K562 (cell line): Measurements from ENCODE around the gene CREB3L1. TPM values are rescaled to one million over a fixed set of nuclear protein-coding genes. Genes with fewer than 3 reads are reported as not detected.
A peak's percentile ranks its signal among the peaks of the same experiment; 100 is the strongest.

Source experiments
- BACH1 ChIP-seq: fragments of 200-800 bp; sonication (Bioruptor generic); IDR thresholded peaks from 2 replicates; pipeline ENCODE4 v1.6.1; 2016; ENCODE audit warnings: missing genetic modification characterization, missing compliant biosample characterization
- CC2D1A ChIP-seq: fragments of 450-650 bp; IDR thresholded peaks from 2 replicates; pipeline ENCODE4 v1.6.1; 2017; ENCODE audit warnings: mild to moderate bottlenecking
- DPF2 ChIP-seq: fragments of 450-650 bp; IDR thresholded peaks from 2 replicates; pipeline ENCODE4 v1.6.1; 2016
- EGR1 ChIP-seq: fragments of 450-650 bp; conservative IDR thresholded peaks from 2 replicates; pipeline ENCODE4 v1.6.1; 2017; ENCODE audit warnings: mild to moderate bottlenecking
- EZH2 ChIP-seq: IDR thresholded peaks from 2 replicates; pipeline ENCODE4 v1.6.1; 2012; ENCODE audit warnings: low read depth, mild to moderate bottlenecking, inconsistent platforms, low read length, borderline replicate concordance
- HCFC1 ChIP-seq: IDR thresholded peaks from 2 replicates; pipeline ENCODE4 v1.6.1; 2012; ENCODE audit warnings: low read depth, low read length, improper control_type of control experiment
- HDAC2 ChIP-seq: fragments of 450-650 bp; IDR thresholded peaks from 2 replicates; pipeline ENCODE4 v1.6.1; 2016; ENCODE audit warnings: mild to moderate bottlenecking
- HEY1 ChIP-seq: fragments of 250-450 bp; sonication (Bioruptor Pico); IDR thresholded peaks from 2 replicates; pipeline ENCODE4 v1.5.0; 2020; ENCODE audit warnings: mild to moderate bottlenecking, moderate library complexity, borderline replicate concordance
- HNRNPL ChIP-seq: fragments of 200-400 bp; formaldehyde crosslinking; IDR thresholded peaks from 2 replicates; pipeline ENCODE4 v1.6.1; 2017; ENCODE audit warnings: low read depth, mild to moderate bottlenecking, low read length
- HNRNPLL ChIP-seq: fragments of 200-400 bp; formaldehyde crosslinking; IDR thresholded peaks from 2 replicates; pipeline ENCODE4 v1.6.1; 2017; ENCODE audit warnings: low read length, low read depth, mild to moderate bottlenecking; ENCODE audit not compliant: poor library complexity, severe bottlenecking
- JUND ChIP-seq, 2 experiments: IDR thresholded peaks; 2 replicates in 1 of 2; 3 replicates in 1 of 2; pipeline ENCODE4 v1.6.1; 2011; ENCODE audit warnings: borderline replicate concordance in 2 of 2, low read depth in 2 of 2, low read length in 2 of 2, improper control_type of control experiment in 1 of 2, missing biosample characterization in 1 of 2, missing genetic modification characterization in 1 of 2, missing genetic modification reagents in 1 of 2
- KAT2B ChIP-seq: IDR thresholded peaks from one replicate; pipeline ENCODE4 v1.6.1; 2012; ENCODE audit warnings: low read depth, mild to moderate bottlenecking, control low read depth, inconsistent platforms, low read length, moderate library complexity
- L3MBTL2 ChIP-seq: fragments of 450-650 bp; IDR thresholded peaks from 2 replicates; pipeline ENCODE4 v1.6.1; 2016; ENCODE audit warnings: mild to moderate bottlenecking, moderate library complexity
- MAX ChIP-seq: sonication (generic); formaldehyde crosslinking; IDR thresholded peaks from 2 replicates; pipeline ENCODE4 v1.9.0; 2022; ENCODE audit warnings: mild to moderate bottlenecking, missing genetic modification reagents
- NELFE ChIP-seq: IDR thresholded peaks from 2 replicates; pipeline ENCODE4 v1.6.1; 2011; ENCODE audit warnings: mild to moderate bottlenecking; ENCODE audit not compliant: insufficient read depth, insufficient read length
- NRF1 ChIP-seq, 2 experiments: fragments of 450-650 bp; IDR thresholded peaks in 1 of 2; conservative IDR thresholded peaks in 1 of 2; 2 replicates each; pipeline ENCODE4 v1.6.1; 2014; ENCODE audit warnings: mild to moderate bottlenecking in 2 of 2
- PCBP1 ChIP-seq: fragments of 200-400 bp; formaldehyde crosslinking; IDR thresholded peaks from 2 replicates; pipeline ENCODE4 v1.6.1; 2018; ENCODE audit warnings: mild to moderate bottlenecking, low read depth, low read length; ENCODE audit not compliant: poor library complexity, severe bottlenecking
- PHF21A ChIP-seq: fragments of 450-650 bp; IDR thresholded peaks from 2 replicates; pipeline ENCODE4 v1.6.1; 2017; ENCODE audit warnings: low read depth, borderline replicate concordance
- PHTF2 ChIP-seq: fragments of 250-450 bp; sonication (Bioruptor Pico); IDR thresholded peaks from 2 replicates; pipeline ENCODE4 v1.5.0; 2021; ENCODE audit warnings: mild to moderate bottlenecking
- RBM17 ChIP-seq: fragments of 200-400 bp; formaldehyde crosslinking; IDR thresholded peaks from 2 replicates; pipeline ENCODE4 v1.6.1; 2017; ENCODE audit warnings: low read depth, mild to moderate bottlenecking, low read length, borderline replicate concordance
- SIX5 ChIP-seq, 2 experiments: IDR thresholded peaks; 2 replicates each; pipeline ENCODE4 v1.6.1; 2011; ENCODE audit warnings: low read length in 2 of 2, borderline replicate concordance in 1 of 2, low read depth in 1 of 2, mild to moderate bottlenecking in 1 of 2, moderate library complexity in 1 of 2; ENCODE audit not compliant: insufficient read depth in 1 of 2
- SMAD4 ChIP-seq: fragments of 250-450 bp; sonication (Bioruptor Pico); conservative IDR thresholded peaks from 2 replicates; pipeline ENCODE4 v1.8.0; 2021; ENCODE audit warnings: inconsistent platforms, mild to moderate bottlenecking, moderate library complexity
- SMARCA5 ChIP-seq: fragments of 450-650 bp; IDR thresholded peaks from 2 replicates; pipeline ENCODE4 v1.6.1; 2016
- SMARCE1 ChIP-seq: fragments of 450-650 bp; IDR thresholded peaks from 2 replicates; pipeline ENCODE4 v1.7.1; 2016; ENCODE audit warnings: mild to moderate bottlenecking
- SPI1 ChIP-seq: IDR thresholded peaks from 2 replicates; pipeline ENCODE4 v1.6.1; 2011; ENCODE audit warnings: low read depth, low read length, control low read depth, borderline replicate concordance
- TAF1 ChIP-seq: IDR thresholded peaks from 2 replicates; pipeline ENCODE4 v1.6.1; 2011; ENCODE audit warnings: mild to moderate bottlenecking, low read length, moderate library complexity; ENCODE audit not compliant: insufficient read depth, control insufficient read depth, severe bottlenecking; ENCODE audit errors: extremely low read depth
- TCF3 ChIP-seq: sonication (generic); formaldehyde crosslinking; IDR thresholded peaks from 2 replicates; pipeline ENCODE4 v1.4.0; 2020; ENCODE audit warnings: mild to moderate bottlenecking, missing genetic modification reagents
- ZNF263 ChIP-seq: sonication (generic); formaldehyde crosslinking; IDR thresholded peaks from 2 replicates; pipeline ENCODE4 v1.8.0; 2022; ENCODE audit warnings: mild to moderate bottlenecking, missing genetic modification reagents, borderline replicate concordance
- polyA plus RNA-seq, 8 experiments: library from polyadenylated mRNA; depleted of rRNA in 4 of 8; stranded (reverse) in 5 of 8; unstranded in 3 of 8; fragments of >200 nt; fragmentation: Nextera tagmentation in 2 of 8; fragmentation: Illumina TruSeq in 1 of 8; extraction: Ambion mirVana in 2 of 8; extraction: Trizol in 1 of 8; gene quantifications; 2 replicates each; pipeline versions ENCODE4 v1.2.1 to v1.2.3, GENCODE V29; 2011 to 2014; ENCODE audit warnings: inconsistent platforms in 1 of 8, missing spikeins in 1 of 8
- total RNA-seq, 7 experiments: library from RNA; depleted of rRNA in 6 of 7; stranded (reverse); fragments of >200 nt in 6 of 7; fragmentation: Illumina TruSeq in 2 of 7; extraction: Trizol in 2 of 7; gene quantifications; 2 replicates each; pipeline versions ENCODE4 v1.2.1 to v1.2.3, GENCODE V29; 2011 to 2021; ENCODE audit warnings: low replicate concordance in 1 of 7
- TF ChIP-seq, protein P1 (sequence below): sonication (generic); formaldehyde crosslinking; IDR thresholded peaks from 2 replicates; pipeline ENCODE4 v1.8.1; 2023; ENCODE audit warnings: mild to moderate bottlenecking, missing genetic modification reagents

The CREB3L1 gene
- total and polyA plus RNA-seq, 9 of the 15 experiments (the other 6 are each of a cell fraction or from before 2014, with no cell fraction given), result 1.2 to 27.6 (median 3.7) TPM

- TF ChIP-seq HDAC2 (peak; percentile 65), MAX (CRISPR knock-in tag) (peak; percentile 36; the same call in 1 of the 2 replicates), KAT2B (no peak), NELFE (no peak), SIX5 (IDR thresholded peaks at IDR 0.05; ENCODE audit: borderline replicate concordance in 1 of 2, insufficient read depth in 1 of 2, low read depth in 1 of 2, low read length in 2 of 2) (no peak), SPI1 (no peak), SMAD4 (CRISPR knock-in tag) (peak; percentile 61; the same call in 1 of the 2 replicates), DPF2 (peak; percentile 83), PHTF2 (CRISPR knock-in tag) (no peak), HNRNPL (no peak), TAF1 (no peak), JUND (IDR thresholded peaks at IDR 0.05; ENCODE audit: borderline replicate concordance, low read depth, low read length) (0 out of 2 replicates have a peak, but pooled peaks have one; percentile 57), JUND (tag; IDR thresholded peaks at IDR 0.05; ENCODE audit: borderline replicate concordance, low read depth, low read length) (no peak), HEY1 (CRISPR knock-in tag) (0 out of 2 replicates have a peak, but pooled peaks have one; percentile 36), HCFC1 (no peak), NRF1 (conservative IDR thresholded peaks at IDR 0.05 in 1 of 2, IDR thresholded peaks at IDR 0.05 in 1 of 2) (peak; percentile 33 to 42; a peak in 1 of 4 replicates), PCBP1 (no peak), EGR1 (peak; percentile 25), ZNF263 (peak; percentile 25; the same call in 1 of the 2 replicates), EZH2 (no peak), CC2D1A (peak; percentile 12; the same call in 1 of the 2 replicates), PHF21A (no peak), SMARCE1 (peak; percentile 87; the same call in 1 of the 2 replicates), BACH1 (tag) (peak; percentile 58; the same call in 1 of the 2 replicates), L3MBTL2 (0 out of 2 replicates have a peak, but pooled peaks have one; percentile 51), SMARCA5 (peak; percentile 65; the same call in 1 of the 2 replicates), RBM17 (no peak), TCF3 (peak; percentile 83), HNRNPLL (no peak)
- TF ChIP-seq, protein P1, sequence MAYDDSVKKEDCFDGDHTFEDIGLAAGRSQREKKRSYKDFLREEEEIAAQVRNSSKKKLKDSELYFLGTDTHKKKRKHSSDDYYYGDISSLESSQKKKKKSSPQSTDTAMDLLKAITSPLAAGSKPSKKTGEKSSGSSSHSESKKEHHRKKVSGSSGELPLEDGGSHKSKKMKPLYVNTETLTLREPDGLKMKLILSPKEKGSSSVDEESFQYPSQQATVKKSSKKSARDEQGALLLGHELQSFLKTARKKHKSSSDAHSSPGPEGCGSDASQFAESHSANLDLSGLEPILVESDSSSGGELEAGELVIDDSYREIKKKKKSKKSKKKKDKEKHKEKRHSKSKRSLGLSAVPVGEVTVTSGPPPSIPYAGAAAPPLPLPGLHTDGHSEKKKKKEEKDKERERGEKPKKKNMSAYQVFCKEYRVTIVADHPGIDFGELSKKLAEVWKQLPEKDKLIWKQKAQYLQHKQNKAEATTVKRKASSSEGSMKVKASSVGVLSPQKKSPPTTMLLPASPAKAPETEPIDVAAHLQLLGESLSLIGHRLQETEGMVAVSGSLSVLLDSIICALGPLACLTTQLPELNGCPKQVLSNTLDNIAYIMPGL (CRISPR knock-in tag), result no peak
Observed at GRCh38 chr11:46336563-46337180, 59.2 kb downstream of the CREB3L1 start (continued).
